Ishikawa (cell line): ENCODE measurements around the gene SDR42E1.

Experiments used
- CEBPB ChIP-seq: IDR thresholded peaks from 2 replicates; pipeline ENCODE4 v1.6.1; 2012
- EGR1 ChIP-seq: IDR thresholded peaks from 2 replicates; pipeline ENCODE4 v1.6.1; 2012
- EP300 ChIP-seq: IDR thresholded peaks from 2 replicates; pipeline ENCODE4 v1.6.1; 2012; ENCODE audit warnings: borderline replicate concordance
- MAX ChIP-seq: IDR thresholded peaks from 2 replicates; pipeline ENCODE4 v1.6.1; 2012
- RAD21 ChIP-seq: IDR thresholded peaks from 2 replicates; pipeline ENCODE4 v1.6.1; 2012; ENCODE audit warnings: low read depth
- TAF1 ChIP-seq: IDR thresholded peaks from 2 replicates; pipeline ENCODE4 v1.6.1; 2012; ENCODE audit warnings: low read depth, mild to moderate bottlenecking
- YY1 ChIP-seq: IDR thresholded peaks from 2 replicates; pipeline ENCODE4 v1.6.1; 2012; ENCODE audit warnings: low read depth

- no peak for TF ChIP-seq MAX
- TF ChIP-seq EP300, result no peak
- no peak for TF ChIP-seq TAF1
- TF ChIP-seq YY1, result no peak
- no peak for TF ChIP-seq CEBPB
- peak; percentile 52 for TF ChIP-seq RAD21
- TF ChIP-seq EGR1, result no peak
These were observed 70.3 kb downstream of the SDR42E1 start for GRCh38 chr16:81940781-81941560.
